WERI-Rb-1 (cell line): ENCODE results near the gene TREX2.
A peak's percentile ranks its signal among the peaks of the same experiment; 100 is the strongest.

ENCODE experiments used
- DNase-seq: peaks from one replicate; pipeline ENCODE4 v3.0.0-alpha.2; 2020
- H3K27ac ChIP-seq: fragments of 250-450 bp; sonication (Bioruptor Pico); 2 replicates; pipeline ENCODE4 v1.5.1; 2020; ENCODE audit warnings: mild to moderate bottlenecking, moderate library complexity
- H3K27me3 ChIP-seq: fragments of 250-450 bp; sonication (Bioruptor Pico); 2 replicates; pipeline ENCODE4 v1.5.1; 2021; ENCODE audit warnings: mild to moderate bottlenecking, low read depth, moderate library complexity; ENCODE audit not compliant: insufficient read depth, severe bottlenecking
- H3K36me3 ChIP-seq: fragments of 250-450 bp; sonication (Bioruptor Pico); 2 replicates; pipeline ENCODE4 v1.5.1; 2020; ENCODE audit warnings: mild to moderate bottlenecking, moderate library complexity
- H3K4me3 ChIP-seq: 2 replicates; pipeline ENCODE4 v1.5.1; 2011; ENCODE audit warnings: low read depth, mild to moderate bottlenecking, control low read depth, low read length
- H3K9me3 ChIP-seq: fragments of 250-450 bp; sonication (Bioruptor Pico); 2 replicates; pipeline ENCODE4 v1.5.1; 2021; ENCODE audit warnings: mild to moderate bottlenecking, moderate library complexity; ENCODE audit not compliant: severe bottlenecking
- TF ChIP-seq, protein P1 (sequence below): IDR thresholded peaks from 2 replicates; pipeline ENCODE4 v1.5.1; 2011; ENCODE audit warnings: low read depth, mild to moderate bottlenecking, control low read depth, inconsistent platforms, low read length

TREX2 gene

DNA sequence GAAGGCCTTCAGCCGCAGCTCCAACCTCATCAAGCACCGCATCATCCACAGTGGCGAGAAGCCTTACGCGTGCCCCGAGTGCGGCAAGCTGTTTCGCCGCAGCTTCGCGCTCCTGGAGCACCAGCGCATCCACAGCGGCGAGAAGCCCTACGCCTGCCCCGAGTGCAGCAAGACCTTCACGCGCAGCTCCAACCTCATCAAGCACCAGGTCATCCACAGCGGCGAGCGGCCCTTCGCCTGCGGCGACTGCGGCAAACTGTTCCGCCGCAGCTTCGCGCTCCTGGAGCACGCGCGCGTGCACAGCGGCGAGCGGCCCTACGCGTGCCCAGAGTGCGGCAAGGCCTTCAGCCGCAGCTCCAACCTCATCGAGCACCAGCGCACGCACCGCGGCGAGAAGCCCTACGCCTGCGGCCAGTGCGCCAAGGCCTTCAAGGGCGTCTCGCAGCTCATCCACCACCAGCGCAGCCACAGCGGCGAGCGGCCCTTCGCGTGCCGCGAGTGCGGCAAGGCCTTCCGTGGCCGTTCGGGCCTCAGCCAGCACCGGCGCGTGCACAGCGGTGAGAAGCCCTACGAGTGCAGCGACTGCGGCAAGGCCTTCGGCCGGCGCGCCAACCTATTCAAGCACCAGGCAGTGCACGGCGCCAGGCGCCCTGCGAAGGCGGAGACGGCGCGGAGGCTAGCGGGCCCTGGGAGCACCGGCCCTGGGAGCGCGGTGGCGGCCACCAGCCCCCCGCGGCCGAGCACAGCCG, 24.8 kb downstream of the TREX2 start:
- TF ChIP-seq, protein P1, sequence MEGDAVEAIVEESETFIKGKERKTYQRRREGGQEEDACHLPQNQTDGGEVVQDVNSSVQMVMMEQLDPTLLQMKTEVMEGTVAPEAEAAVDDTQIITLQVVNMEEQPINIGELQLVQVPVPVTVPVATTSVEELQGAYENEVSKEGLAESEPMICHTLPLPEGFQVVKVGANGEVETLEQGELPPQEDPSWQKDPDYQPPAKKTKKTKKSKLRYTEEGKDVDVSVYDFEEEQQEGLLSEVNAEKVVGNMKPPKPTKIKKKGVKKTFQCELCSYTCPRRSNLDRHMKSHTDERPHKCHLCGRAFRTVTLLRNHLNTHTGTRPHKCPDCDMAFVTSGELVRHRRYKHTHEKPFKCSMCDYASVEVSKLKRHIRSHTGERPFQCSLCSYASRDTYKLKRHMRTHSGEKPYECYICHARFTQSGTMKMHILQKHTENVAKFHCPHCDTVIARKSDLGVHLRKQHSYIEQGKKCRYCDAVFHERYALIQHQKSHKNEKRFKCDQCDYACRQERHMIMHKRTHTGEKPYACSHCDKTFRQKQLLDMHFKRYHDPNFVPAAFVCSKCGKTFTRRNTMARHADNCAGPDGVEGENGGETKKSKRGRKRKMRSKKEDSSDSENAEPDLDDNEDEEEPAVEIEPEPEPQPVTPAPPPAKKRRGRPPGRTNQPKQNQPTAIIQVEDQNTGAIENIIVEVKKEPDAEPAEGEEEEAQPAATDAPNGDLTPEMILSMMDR: no peak
- peaks cover 34% of the 10 kb centered on the region for H3K27me3 ChIP-seq

DNA sequence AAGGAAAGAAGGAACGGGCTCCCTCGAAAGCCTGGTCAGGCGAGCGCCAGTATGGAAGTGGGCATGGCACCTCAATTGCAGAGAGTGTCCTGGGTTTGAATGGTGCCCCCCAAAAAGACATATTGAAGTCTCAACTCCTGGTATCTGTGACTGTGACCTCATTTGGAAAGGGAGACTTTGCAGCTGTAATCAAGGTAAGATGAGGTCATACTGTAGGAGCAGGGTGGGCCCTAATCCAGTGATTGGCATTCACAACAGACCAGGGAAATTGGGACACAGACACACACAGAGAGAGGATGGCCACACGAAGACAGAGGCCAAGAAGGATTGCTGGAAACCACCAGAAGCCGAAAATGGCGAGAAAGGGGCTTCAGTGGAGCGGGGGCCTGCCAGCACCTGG, 28.2 kb downstream of the TREX2 start:
- no peak overlapping the region for H3K4me3 ChIP-seq
- no peak overlapping the region for H3K27ac ChIP-seq
- peaks cover 29% of the 10 kb centered on the region for H3K27me3 ChIP-seq
- TF ChIP-seq, protein P1: no peak
- H3K36me3 ChIP-seq: no peaks in the 10 kb centered on the region
- no peaks in the 10 kb centered on the region for H3K9me3 ChIP-seq
- DNase-seq: no peak

More for the DNA sequence above, 24.8 kb downstream of the TREX2 start:
- H3K36me3 ChIP-seq: no peaks in the 10 kb centered on the region
- no peak overlapping the region for H3K27ac ChIP-seq
- no peak for DNase-seq
- H3K9me3 ChIP-seq: no peaks in the 10 kb centered on the region
- no peak overlapping the region for H3K4me3 ChIP-seq

DNA sequence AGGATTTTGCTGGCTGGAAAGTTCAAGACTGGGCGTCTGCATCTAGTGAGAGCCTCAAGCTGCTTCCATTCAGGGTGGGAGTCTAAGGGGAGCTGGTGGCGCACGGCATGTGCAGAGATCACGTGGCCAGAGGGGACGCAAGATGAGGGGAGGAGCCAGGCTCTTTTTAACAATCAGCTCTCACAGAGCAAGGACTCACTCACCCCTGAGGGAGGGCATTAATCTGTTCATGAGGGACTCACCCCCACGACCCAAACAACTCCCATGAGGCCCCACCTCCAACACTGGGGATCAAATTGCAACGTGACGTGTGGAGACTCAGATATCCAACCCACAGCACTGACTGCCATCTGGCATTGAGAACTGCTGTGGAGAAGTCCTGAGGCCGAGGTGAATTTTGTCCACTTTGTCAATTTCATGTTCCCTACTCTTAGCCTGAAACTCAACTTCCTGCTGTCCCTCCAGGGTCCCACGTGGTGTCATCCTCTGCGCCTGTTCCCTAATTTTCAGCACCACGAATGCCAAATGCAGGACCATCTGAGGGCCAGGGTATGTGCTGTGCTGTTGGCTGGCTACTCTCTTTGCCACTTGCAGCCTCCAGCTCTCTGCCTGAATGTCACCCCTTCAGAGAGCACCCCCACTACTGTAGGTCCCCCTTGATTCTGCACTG, 28.9 kb downstream of the TREX2 start:
- peaks cover 36% of the 10 kb centered on the region for H3K27me3 ChIP-seq
- peak; percentile 51 for DNase-seq

DNA sequence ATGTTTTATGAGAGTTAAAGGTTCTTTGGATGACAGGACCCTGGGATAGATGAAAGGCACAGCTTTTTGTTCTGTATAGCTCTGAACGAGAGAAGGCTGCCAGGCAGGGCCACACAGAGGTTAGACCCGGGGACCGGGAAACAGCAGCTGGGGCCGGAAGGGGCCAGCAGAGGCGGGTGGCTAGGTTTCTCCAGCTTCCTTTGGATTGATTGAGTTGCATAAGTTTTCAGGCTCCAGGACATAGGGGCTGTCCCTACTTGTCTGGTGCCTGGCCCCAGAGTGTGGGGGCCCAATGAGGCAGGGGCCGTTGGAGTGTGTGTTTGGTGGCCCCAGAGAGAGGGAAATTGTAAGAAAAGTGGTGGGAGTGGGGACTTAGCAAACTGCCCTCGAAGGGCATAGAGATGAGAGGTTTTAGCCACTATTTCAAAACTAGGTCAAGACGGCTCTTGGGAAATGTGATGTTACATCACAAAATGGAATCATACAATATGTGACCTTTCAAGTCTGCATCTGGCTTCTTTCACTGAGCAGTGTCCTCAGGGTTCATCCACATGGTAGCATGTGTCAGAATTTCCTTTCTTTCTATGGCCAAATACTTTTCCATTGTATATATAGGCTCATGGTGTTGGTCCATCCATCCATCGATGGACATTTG, 30.9 kb downstream of the TREX2 start:
- Histone ChIP-seq H3K9me3 (no peaks in the 10 kb centered on the region), H3K27me3 (peaks cover 49% of the 10 kb centered on the region), H3K36me3 (no peaks in the 10 kb centered on the region), H3K4me3 (no peak overlapping the region), H3K27ac (no peak overlapping the region)
- TF ChIP-seq, protein P1: no peak
- no peak for DNase-seq

More for the DNA sequence above, 28.9 kb downstream of the TREX2 start:
- Histone ChIP-seq H3K4me3 (no peak overlapping the region), H3K36me3 (no peaks in the 10 kb centered on the region), H3K27ac (no peak overlapping the region), H3K9me3 (no peaks in the 10 kb centered on the region)
- TF ChIP-seq, protein P1: no peak

DNA sequence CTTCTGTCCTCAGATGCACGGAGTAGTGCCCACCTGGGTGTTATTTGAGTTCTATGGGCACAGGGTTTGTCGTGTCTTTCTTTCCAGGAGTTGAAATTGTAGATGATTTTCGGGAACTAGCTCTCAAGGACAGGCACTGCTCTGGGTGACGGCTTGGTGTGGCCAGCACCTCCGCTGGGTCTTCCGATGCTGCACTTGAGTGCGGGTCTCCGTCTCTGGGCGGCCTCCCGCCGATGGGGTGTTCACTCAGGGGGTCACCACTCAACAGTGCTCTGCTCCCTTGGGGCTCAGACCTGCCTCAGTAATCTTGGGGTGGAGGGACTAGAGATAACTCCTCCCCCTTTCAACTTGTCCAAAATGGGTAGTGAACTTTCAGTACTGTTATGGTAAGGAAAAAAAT, 32.1 kb downstream of the TREX2 start:
- Histone ChIP-seq H3K4me3 (no peak overlapping the region), H3K27me3 (peaks cover 51% of the 10 kb centered on the region), H3K9me3 (no peaks in the 10 kb centered on the region), H3K27ac (no peak overlapping the region), H3K36me3 (no peaks in the 10 kb centered on the region)
- TF ChIP-seq, protein P1: no peak
- DNase-seq: no peak
